Measurements from ENCODE around the gene PPP2R5C. TPM values are rescaled to one million over a fixed set of nuclear protein-coding genes. Genes with fewer than 3 reads are reported as not detected.

Gene PPP2R5C
- total and polyA plus RNA-seq, 2 of the 8 experiments (the other 6 are each of a cell fraction or from before 2014, with no cell fraction given), result 49.6 to 95.9 TPM

- Histone ChIP-seq H4K91ac (replicated peaks; ENCODE audit: insufficient read length, low read length) (no peak overlapping the region), H3K79me1 (ENCODE audit: low read depth, low read length) (no peaks in the 10 kb centered on the region), H2BK12ac (ENCODE audit: low read depth, low read length) (no peak overlapping the region), H3K23me2 (ENCODE audit: low read depth, low read length) (no peaks in the 10 kb centered on the region), H2BK5ac (ENCODE audit: low read depth, low read length) (no peak overlapping the region), H3K23ac (ENCODE audit: insufficient read length) (no peak overlapping the region), H3K14ac (ENCODE audit: insufficient read length) (no peak overlapping the region), H3K18ac (ENCODE audit: extremely low read depth, low read length) (no peak overlapping the region), H2BK20ac (ENCODE audit: low read length) (no peak overlapping the region), H2BK120ac (replicated peaks; ENCODE audit: low read depth, low read length) (no peak overlapping the region), H2AFZ (ENCODE audit: low read length) (no peak overlapping the region), H3K4ac (replicated peaks; ENCODE audit: insufficient read length, low read depth, low read length) (no peak overlapping the region), H3K79me2 (ENCODE audit: control insufficient read depth in 1 of 2, insufficient read depth in 2 of 2, low read length in 2 of 2) (no peaks in the 10 kb centered on the region), H2BK15ac (ENCODE audit: low read length) (no peak overlapping the region), H3K4me2 (ENCODE audit: insufficient read depth in 1 of 2, low read depth in 2 of 2, low read length in 2 of 2) (no peak overlapping the region), H3K9me3 (ENCODE audit: insufficient read depth in 2 of 2, low read depth in 1 of 2, low read length in 1 of 2) (no peaks in the 10 kb centered on the region), H3K4me1 (replicated peaks in 1 of 4; ENCODE audit: control insufficient read depth in 3 of 4, insufficient read depth in 4 of 4, low read length in 3 of 4) (peaks cover 0 to 3% (median 0%) of the 10 kb centered on the region in 4 experiments; a peak in 1 of 7 replicates), H4K8ac (ENCODE audit: extremely low read depth, insufficient read depth, low read length) (no peak overlapping the region), H3K9ac (replicated peaks in 1 of 4; ENCODE audit: extremely low read depth in 1 of 4, low read depth in 3 of 4, low read length in 3 of 4) (no peak overlapping the region), H3K27me3 (replicated peaks in 1 of 4; ENCODE audit: control insufficient read depth in 3 of 4, extremely low read depth in 1 of 4, insufficient read depth in 3 of 4, low read length in 3 of 4) (0 out of 7 replicates have a peak, but pooled peaks cover 0 to 3% (median 0%) of the 10 kb centered on the region in 4 experiments), H3K27ac (ENCODE audit: low read depth, low read length) (no peak overlapping the region), H3K4me3 (ENCODE audit: extremely low read depth in 1 of 4, insufficient read depth in 2 of 4, low read depth in 3 of 4, low read length in 4 of 4) (no peak overlapping the region), H4K5ac (ENCODE audit: insufficient read length, low read depth, low read length) (no peak overlapping the region), H3K56ac (replicated peaks; ENCODE audit: insufficient read length, low read depth, low read length) (no peak overlapping the region), H2AK5ac (ENCODE audit: low read depth, low read length) (no peak overlapping the region), H4K20me1 (replicated peaks in 1 of 2; ENCODE audit: control insufficient read depth in 1 of 2, insufficient read depth in 2 of 2, low read length in 2 of 2) (peaks cover 0 to 3% of the 10 kb centered on the region in 2 experiments), H3K36me3 (ENCODE audit: control insufficient read depth in 2 of 4, insufficient read depth in 4 of 4, low read length in 3 of 4) (0 out of 8 replicates have a peak, but pooled peaks cover 0 to 3% (median 0%) of the 10 kb centered on the region in 4 experiments)
- DNase-seq (ENCODE audit: low read depth in 1 of 2, low spot score in 2 of 2) (no peak), FAIRE-seq (no peak)
- ChIA-PET CTCF (ENCODE audit: partially characterized antibody) (interaction anchor here (0.7 to 4.0 kb wide), 47 partner anchors 8 to 326 kb away, joined by 3 to 38 read pairs (median 7); no protein-coding TSS in a partner anchor), POLR2A (ENCODE audit: partially characterized antibody) (interaction anchor here (0.9 to 1.7 kb wide), 6 partner anchors 8 to 193 kb away, joined by 3 to 7 read pairs (median 4); partner anchors contain the start of gene DYNC1H1)
- WGBS, 2 experiments (ENCODE audit: extremely low coverage in 1 of 2, insufficient coverage in 1 of 2, insufficient read length in 1 of 2, insufficient replicate concordance in 2 of 2, low coverage in 1 of 2, low lambda C conversion rate in 2 of 2, missing lambda C conversion rate in 1 of 2), result 84% methylated on average over 3 of the region's 3 CpGs; no CpG with 5 or more reads in 1 of the 2 experiments
- TF ChIP-seq FOSL1 (IDR thresholded peaks at IDR 0.05; ENCODE audit: insufficient read depth, low read depth, low read length), result no peak
- no peak for TF ChIP-seq TAF7 (optimal IDR thresholded peaks at IDR 0.05; ENCODE audit: borderline replicate concordance, low read depth, low read length)
- TF ChIP-seq BCL11A (IDR thresholded peaks at IDR 0.05; ENCODE audit: low read depth in 2 of 2, low read length in 2 of 2), result no peak
- TF ChIP-seq KDM5A (IDR thresholded peaks at IDR 0.05; ENCODE audit: low read length), result no peak
- no peak for TF ChIP-seq SIX5 (IDR thresholded peaks at IDR 0.05; ENCODE audit: low read depth, low read length)
- no peak for TF ChIP-seq HDAC2 (IDR thresholded peaks at IDR 0.05; ENCODE audit: borderline replicate concordance in 1 of 2, low read depth in 2 of 2, low read length in 2 of 2)
Measured at GRCh38 chr14:101770183-101770582, 8.7 kb downstream of the PPP2R5C start.
